ENCODE data around the gene MSI2. TPM values are rescaled to one million over a fixed set of nuclear protein-coding genes. Genes with fewer than 3 reads are reported as not detected.

Gene MSI2
- total and polyA plus RNA-seq, 2 experiments from 2014 or later = 18.9 to 41.8 TPM

DNA sequence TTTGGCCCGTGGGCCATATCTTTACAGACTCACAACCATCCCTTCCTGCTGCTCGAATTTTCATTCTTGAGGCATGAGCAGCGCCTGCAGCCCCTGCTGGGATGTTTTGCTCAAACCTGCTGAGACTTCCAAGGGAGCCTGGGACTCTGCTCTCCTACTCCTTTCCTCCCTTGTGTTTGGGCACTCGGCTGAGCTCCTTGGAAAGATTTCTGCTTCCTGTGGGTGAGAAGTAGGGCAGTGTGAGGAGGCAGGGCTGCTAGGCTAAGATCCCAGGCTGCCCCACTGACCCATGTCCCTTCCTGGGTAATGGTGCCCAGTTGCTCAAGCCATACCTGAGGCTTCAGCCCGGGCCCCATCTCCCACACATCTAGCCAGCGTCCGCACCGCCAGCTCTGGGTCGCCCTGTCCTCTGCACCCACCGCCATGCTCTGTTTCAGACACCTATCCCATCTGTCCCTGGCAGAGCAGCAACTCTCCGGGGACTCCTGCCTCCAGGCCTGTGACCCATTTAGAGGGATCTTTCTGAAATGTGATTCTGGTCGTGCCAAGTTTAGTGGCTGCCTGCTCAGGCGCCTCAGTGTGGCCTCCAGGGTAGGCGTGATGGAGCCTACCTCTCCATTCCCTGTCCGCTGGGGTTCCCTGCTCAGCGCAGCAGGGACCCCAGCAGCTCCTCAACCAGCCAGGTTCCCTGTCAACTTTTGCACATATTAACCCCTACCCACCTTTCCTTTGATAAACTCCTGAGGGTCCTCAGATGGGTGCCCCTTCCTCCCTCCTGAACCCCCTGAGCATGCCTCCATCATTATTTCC is 298.7 kb downstream of the MSI2 start:
- Histone ChIP-seq H3K4me1 (ENCODE audit: insufficient read depth) (peaks cover 63% of the 10 kb centered on the region), H4K20me1 (replicated peaks; ENCODE audit: insufficient read depth) (peaks cover 4% of the 10 kb centered on the region; the same call in 1 of the 2 replicates), H3K9me2 (ENCODE audit: insufficient read depth) (no peaks in the 10 kb centered on the region), H3K27me3 (ENCODE audit: insufficient read depth) (no peaks in the 10 kb centered on the region), H3K4me2 (peak overlapping the region; percentile 69), H3K79me2 (replicated peaks; ENCODE audit: insufficient read depth) (peaks cover 3% of the 10 kb centered on the region; the same call in 1 of the 2 replicates), H3F3A (replicated peaks; ENCODE audit: low read depth) (no peaks in the 10 kb centered on the region), H2AFZ (no peak overlapping the region), H3K4me3 (no peak overlapping the region), H3K27ac (ENCODE audit: low read depth) (peak overlapping the region; percentile 60; the same call in 1 of the 2 replicates), H3K36me3 (ENCODE audit: insufficient read depth) (no peaks in the 10 kb centered on the region)
- Mint-ChIP-seq H3K36me3 (ENCODE audit: low read depth) (no peaks in the 10 kb centered on the region), H3K27me3 (ENCODE audit: insufficient read depth, low read depth, poor library complexity) (peaks cover 8% of the 10 kb centered on the region), H3K9me3 (no peaks in the 10 kb centered on the region), H3K4me3 (no peak overlapping the region), H3K4me1 (peaks cover 68% of the 10 kb centered on the region), H3K27ac (peak overlapping the region; percentile 70; the same call in 1 of the 2 replicates)
- TF ChIP-seq JUNB (IDR thresholded peaks at IDR 0.05; ENCODE audit: unreplicated experiment) = no peak
- no peak for TF ChIP-seq ZNF114 (CRISPR knock-in tag; IDR thresholded peaks at IDR 0.05)
- peak; percentile 27 for DNase-seq (ENCODE audit: low spot score)
- no peak for ATAC-seq

DNA sequence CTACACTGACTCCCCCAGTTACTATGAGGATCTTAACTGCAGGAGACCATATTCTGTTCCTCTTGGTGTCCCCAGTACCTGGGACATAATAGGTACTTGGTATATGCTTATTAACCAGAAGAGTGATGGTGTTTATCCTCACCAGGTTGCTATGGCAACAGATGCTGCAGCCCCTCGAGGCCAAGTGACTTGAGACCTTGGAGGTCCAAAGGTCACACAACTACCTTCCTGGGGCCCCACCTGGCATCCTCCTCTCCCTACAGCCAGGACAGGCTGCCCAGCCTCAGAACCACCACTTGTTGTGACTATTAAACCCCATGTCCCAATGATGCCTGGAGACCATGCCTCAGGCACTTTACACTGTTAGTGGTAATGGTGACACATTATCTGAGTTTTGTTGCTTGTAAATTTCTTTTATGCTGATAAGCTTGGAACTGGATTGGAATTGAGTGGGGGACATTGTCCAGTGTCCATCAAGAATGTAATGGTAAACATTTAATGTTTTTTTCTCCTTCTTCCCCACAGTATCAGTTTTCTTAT is 299.4 kb downstream of the MSI2 start:
- H3K36me3 ChIP-seq (ENCODE audit: insufficient read depth) = no peaks in the 10 kb centered on the region
- H3K4me1 ChIP-seq (ENCODE audit: insufficient read depth) = peaks cover 56% of the 10 kb centered on the region
- H3K27ac ChIP-seq (ENCODE audit: low read depth) = no peak overlapping the region
- ATAC-seq = no peak
- no peaks in the 10 kb centered on the region for H3F3A ChIP-seq (replicated peaks; ENCODE audit: low read depth)
- H3K4me2 ChIP-seq = no peak overlapping the region
- no peak overlapping the region for H3K4me3 ChIP-seq
- H3K79me2 ChIP-seq (replicated peaks; ENCODE audit: insufficient read depth) = peaks cover 3% of the 10 kb centered on the region; the same call in 1 of the 2 replicates
- Mint-ChIP-seq H3K9me3 (no peaks in the 10 kb centered on the region), H3K36me3 (ENCODE audit: low read depth) (no peaks in the 10 kb centered on the region), H3K27me3 (ENCODE audit: insufficient read depth, low read depth, poor library complexity) (peaks cover 11% of the 10 kb centered on the region), H3K4me1 (peaks cover 61% of the 10 kb centered on the region), H3K27ac (no peak overlapping the region), H3K4me3 (no peak overlapping the region)
- no peak for DNase-seq (ENCODE audit: low spot score)
- no peak overlapping the region for H2AFZ ChIP-seq
- no peaks in the 10 kb centered on the region for H3K9me2 ChIP-seq (ENCODE audit: insufficient read depth)
- H3K27me3 ChIP-seq (ENCODE audit: insufficient read depth) = no peaks in the 10 kb centered on the region
- H4K20me1 ChIP-seq (replicated peaks; ENCODE audit: insufficient read depth) = peaks cover 4% of the 10 kb centered on the region; the same call in 1 of the 2 replicates
- TF ChIP-seq EZH2 (IDR thresholded peaks at IDR 0.05; ENCODE audit: low read depth, unreplicated experiment) (no peak), ZNF462 (CRISPR knock-in tag; IDR thresholded peaks at IDR 0.05) (no peak), ZNF331 (CRISPR knock-in tag; IDR thresholded peaks at IDR 0.05; ENCODE audit: low read depth) (no peak), ETS1 (IDR thresholded peaks at IDR 0.05) (no peak), ZNF114 (CRISPR knock-in tag; IDR thresholded peaks at IDR 0.05) (no peak), STAT1 (IDR thresholded peaks at IDR 0.05; ENCODE audit: unreplicated experiment) (no peak), NANOG (IDR thresholded peaks at IDR 0.05; ENCODE audit: borderline replicate concordance) (no peak)
- TF ChIP-seq, protein P1, sequence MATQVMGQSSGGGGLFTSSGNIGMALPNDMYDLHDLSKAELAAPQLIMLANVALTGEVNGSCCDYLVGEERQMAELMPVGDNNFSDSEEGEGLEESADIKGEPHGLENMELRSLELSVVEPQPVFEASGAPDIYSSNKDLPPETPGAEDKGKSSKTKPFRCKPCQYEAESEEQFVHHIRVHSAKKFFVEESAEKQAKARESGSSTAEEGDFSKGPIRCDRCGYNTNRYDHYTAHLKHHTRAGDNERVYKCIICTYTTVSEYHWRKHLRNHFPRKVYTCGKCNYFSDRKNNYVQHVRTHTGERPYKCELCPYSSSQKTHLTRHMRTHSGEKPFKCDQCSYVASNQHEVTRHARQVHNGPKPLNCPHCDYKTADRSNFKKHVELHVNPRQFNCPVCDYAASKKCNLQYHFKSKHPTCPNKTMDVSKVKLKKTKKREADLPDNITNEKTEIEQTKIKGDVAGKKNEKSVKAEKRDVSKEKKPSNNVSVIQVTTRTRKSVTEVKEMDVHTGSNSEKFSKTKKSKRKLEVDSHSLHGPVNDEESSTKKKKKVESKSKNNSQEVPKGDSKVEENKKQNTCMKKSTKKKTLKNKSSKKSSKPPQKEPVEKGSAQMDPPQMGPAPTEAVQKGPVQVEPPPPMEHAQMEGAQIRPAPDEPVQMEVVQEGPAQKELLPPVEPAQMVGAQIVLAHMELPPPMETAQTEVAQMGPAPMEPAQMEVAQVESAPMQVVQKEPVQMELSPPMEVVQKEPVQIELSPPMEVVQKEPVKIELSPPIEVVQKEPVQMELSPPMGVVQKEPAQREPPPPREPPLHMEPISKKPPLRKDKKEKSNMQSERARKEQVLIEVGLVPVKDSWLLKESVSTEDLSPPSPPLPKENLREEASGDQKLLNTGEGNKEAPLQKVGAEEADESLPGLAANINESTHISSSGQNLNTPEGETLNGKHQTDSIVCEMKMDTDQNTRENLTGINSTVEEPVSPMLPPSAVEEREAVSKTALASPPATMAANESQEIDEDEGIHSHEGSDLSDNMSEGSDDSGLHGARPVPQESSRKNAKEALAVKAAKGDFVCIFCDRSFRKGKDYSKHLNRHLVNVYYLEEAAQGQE (IDR thresholded peaks at IDR 0.05; ENCODE audit: unreplicated experiment) = no peak

Data from GM23338 (cell line).